HG03521 (cell line): Measurements from ENCODE around the gene PRRC2A.
A peak's percentile ranks its signal among the peaks of the same experiment; 100 is the strongest.

ENCODE experiments used
- ATAC-seq: cut with Tn5 transposase; IDR thresholded peaks from one replicate; pipeline ENCODE4 v1.9.1; 2021; ENCODE audit warnings: mild to moderate bottlenecking, moderate library complexity; ENCODE audit not compliant: unreplicated experiment

Gene PRRC2A

DNA sequence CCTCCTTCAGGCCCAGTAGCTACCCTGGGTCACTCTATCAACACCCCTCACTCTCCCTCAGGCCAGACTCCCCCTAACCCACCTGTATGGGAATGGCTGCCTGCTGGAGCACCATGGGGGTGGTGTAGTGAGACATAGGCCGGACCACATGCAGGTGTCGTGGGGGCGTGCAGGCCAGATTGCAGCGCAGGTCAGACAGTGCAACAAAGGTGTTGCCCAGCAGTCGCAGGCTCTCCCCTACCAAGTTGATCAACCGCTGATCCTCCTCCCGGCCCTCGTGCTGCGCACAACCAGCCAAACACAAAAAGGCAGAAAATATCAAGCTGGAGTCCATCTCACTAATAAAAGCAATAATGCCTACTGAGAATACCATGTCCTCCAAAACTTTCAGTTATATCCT, 24.8 kb downstream of the PRRC2A start:
- ATAC-seq, result no peak

DNA sequence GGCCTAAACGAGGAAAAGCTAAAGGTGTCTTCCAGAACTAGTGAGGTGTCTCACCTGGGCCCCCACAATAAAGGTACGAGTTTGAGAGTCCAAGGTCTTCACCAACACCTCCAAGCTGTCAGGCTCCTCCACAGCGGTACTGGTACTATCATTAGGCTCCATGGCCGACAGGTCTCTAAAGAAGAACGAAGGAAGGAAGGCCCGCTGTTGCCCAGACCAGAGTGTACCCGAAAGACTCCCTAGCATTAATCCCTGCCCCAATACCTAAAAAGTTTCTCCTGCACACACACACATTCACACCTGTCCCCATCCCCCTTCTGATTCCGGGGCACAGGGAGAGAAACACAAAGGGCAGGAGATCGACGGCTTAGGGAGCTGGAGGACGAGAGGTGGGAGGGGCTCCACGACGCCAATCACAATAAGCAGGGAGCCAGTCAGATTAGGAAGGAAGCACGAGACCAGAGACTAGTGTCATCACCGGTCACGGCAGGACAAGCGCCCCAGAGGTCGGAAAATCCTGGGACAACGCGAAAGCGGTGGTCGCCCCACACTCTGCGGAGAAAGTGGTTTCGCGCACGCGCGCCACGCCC, 31.2 kb downstream of the PRRC2A start:
- peak; percentile 8 for ATAC-seq

- ATAC-seq, result peak; percentile 51
Measured at GRCh38 chr6:31652925-31653724, 32.6 kb downstream of the PRRC2A start.

DNA sequence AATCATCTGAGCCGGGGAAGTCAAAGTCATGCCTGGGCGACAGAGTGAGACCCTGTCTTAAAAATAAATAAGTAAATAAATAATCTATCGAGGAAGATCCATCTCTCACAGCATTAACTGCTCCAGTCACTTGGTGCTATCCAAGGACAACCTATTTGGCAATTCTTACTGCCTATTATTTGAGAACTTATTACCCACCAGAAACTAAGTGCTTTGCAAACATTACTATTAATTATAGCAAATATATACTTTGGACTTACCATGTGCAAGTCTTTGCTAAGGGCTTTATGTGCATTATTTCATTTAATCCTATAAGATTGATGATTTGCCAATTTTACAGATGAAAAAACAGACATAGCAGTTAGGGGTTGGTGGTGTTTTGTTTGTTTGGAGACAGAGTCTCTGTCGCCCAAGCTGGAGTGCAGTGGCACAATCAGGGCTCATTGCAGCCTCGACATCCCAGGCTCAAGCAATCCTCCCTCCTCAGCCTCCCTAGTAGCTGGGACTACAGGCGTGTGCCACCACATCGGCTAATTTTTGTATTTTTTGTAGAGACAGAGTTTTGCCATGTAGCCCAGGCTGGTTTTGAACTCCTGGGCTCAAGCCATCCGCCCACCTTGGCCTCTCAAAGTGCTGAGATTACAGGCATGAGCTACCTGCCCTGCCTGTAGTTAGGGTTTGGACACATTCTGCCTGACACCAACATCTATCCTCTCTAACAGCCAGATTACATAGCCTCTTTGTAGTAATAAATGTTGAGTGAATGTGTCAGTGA, 34.2 kb downstream of the PRRC2A start:
- ATAC-seq, result no peak

- ATAC-seq, result no peak
Measured at GRCh38 chr6:31655349-31656237, 35.1 kb downstream of the PRRC2A start, which contains the start of gene APOM. Gene APOM (plus strand): TSS chr6:31655894. CDS start chr6:31655967, 73 bp downstream.

DNA sequence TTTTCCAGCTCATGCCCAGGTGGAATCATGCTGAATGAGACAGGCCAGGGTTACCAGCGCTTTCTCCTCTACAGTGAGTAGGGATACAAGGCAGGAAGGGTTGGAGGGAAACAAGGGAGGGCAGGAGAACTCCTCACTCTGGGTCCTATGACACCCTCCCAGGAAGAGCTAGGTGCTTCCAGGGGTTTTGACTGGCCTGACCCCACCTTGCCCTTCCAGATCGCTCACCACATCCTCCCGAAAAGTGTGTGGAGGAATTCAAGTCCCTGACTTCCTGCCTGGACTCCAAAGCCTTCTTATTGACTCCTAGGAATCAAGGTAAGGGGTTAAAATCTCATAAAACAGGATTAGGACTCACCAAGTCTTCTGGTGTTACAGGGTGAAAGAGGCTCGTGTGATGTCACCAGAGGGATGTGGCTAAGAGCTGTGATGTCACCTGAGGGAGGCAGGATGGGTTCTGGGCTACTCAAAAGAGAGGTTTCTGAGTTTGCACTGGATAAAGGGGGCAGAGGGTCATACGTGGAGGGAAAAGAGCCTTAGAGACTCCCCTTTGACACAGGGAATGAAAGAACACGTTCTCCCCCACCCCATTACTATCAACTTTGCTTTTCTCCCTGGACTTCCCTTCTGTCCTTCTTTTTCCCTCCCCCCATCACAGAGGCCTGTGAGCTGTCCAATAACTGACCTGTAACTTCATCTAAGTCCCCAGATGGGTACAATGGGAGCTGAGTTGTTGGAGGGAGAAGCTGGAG, 37.1 kb downstream of the PRRC2A start:
- ATAC-seq, result no peak

DNA sequence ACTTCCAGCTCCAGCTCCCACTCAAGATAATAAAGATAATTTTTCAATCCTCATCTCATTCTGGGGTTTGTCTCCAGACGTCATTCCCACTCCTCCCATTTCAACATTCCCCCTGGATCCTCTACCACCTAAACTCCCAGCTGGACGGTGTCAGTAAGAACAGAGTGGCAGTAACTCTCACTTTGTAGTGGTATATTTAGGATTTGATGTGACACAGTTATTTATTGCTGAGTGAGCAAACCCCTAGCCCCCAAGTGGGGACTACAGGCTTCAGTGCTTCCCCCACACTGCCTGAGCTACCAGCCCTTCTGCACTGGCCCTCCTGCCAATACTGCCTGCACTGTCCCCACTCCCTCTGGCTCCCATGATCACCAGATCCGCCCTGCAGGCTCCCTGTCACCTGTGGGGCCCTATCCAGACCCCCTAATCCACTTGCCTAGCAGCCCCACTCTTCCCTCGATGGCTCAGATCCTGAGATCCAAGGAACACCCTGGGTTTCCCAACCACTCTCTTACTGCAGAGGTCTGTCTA, 37.7 kb downstream of the PRRC2A start:
- ATAC-seq, result no peak

DNA sequence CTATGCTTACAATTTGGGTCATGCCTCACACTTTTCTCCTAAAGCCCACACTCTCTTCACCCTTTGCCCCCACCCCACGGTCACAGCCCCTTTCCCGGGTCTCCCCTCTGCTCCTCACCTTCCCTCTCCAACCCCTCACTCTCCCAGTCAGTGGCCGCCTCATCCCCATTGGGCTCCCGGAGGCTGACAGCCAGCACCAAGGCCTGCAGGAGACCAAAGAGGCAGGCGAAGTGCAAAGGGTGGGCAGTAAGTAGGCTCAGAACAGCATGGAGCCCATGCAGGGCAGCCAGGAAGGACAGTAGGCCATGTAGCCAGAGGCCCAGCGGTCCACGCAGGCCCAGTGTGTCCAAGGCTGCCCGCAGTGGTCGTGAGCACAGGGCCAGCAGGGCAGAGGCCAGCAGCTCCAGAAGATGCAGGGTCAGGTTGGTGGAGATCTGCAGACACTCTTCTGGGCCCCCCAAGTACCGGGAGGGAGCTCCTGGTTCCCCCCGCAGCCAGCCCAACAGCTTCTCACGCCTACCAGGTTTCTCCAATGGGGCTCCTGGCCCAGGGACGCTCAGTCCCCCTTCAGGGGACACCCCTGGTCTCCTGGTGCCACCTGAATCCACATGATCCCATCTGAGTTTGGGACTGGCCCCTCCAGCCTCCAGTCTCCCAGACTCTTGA, 38.6 kb downstream of the PRRC2A start:
- no peak for ATAC-seq

DNA sequence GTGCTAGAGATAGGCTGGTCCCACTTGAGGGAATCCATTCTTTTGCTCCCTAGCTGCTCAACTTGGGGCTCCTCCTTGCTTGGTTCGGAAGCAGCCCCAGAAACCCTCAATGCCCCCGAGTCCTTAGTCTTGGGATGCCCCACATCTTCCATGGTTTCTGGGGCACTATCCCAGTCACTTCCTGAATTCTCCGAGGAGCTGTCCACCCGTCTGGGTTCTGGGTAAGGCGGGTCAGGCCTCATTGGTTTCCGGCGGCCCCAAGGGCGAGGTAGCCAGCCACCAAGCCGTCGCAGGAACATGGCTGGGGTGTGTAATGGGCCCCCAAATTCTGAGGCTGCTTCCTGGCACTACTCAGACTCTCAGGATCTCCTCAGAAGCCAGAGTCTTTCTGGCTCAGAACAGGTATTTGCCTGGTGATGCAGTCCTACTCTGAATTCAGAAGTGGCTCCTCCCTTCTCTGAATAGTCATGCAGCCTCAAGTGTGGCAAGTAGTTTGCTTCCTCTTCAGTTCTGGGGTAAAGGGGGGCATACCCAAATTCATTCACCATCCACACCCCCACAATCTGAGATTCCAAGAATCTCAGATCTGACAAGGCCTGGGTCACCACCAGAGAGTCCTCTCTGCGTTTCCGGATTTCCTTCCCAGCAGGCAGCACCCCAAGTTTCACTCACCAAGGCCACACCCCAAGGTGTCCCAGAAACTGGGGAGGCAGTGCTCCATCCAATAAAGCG, 39.3 kb downstream of the PRRC2A start:
- no peak for ATAC-seq

DNA sequence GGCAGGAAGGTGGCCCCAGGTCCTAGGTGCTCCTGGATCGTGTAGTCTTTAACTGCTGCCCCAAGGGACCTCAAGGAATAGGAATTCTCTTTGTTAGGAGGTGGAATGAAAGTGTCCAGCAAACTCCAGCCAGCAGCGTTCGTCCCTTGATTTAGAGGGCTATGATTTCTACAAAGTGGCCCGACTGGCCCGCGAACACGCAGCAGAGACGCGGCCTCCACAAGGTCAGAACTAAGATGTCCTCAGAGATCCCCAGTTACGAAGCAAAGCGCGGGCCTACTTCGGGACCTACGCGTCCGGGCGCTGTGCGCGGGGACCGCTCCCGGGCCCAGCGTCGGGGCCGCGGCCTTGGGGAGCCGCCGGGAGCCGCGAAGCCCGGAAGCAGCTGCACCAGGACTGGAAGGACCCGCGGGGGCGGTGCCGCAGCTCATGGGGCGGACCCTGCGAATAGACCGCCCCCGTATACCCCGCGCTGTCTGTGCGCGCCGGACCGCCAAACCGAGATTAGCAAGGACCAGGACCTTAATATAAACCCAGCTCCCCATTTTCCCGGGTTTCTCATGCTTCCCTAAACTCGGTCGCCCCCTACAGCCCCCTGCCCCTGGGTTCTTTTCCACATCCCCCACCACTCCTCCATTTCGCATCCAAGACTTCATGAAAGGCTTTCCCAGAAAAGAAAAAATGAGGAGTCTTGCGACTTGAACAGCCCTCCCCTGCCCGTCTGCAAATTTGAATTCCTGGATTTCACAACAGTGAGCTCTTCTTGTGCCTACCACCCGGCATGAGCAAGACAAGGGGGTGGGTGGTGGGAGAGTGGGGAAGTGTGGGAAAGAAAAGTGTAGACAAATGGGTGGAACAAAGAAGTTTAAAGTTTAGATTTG, 40.1 kb downstream of the PRRC2A start, which contains the start of gene C6orf47:
TSS of gene C6orf47 (minus strand) at position 398 of the 881 bp plus-strand sequence. CDS start 831 bp downstream, outside the sequence.
- peak; percentile 38 for ATAC-seq

- ATAC-seq, result no peak
Measured at GRCh38 chr6:31661262-31662123, 41.0 kb downstream of the PRRC2A start.

- no peak for ATAC-seq
Measured at GRCh38 chr6:31662124-31662723, 41.7 kb downstream of the PRRC2A start.

GRCh38 chr6:31663126-31663960, 42.8 kb downstream of the PRRC2A start:
- no peak for ATAC-seq

GRCh38 chr6:31663961-31664789, 43.7 kb downstream of the PRRC2A start:
- no peak for ATAC-seq
